ENCODE measurements around the gene MED12L.

MED12L gene

DNA sequence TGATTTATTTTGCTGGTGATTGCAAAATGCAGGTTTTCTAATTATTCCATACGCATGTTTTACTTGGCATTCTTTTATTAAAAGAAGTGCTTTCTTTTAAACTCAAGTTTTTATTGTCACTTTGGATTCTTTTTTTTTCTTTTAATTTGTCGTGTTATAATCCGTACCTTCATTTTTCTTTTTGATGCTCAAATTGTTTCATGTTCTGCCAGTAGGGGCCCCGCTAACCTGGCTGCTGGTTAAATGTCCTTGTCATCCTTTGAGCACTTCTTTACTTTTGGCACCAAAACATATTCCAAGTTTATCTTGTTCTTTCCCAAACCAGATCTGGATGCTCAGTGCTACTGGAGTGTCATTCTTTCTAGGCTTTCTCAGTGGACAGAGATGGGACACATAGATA, 31.6 kb downstream of the MED12L start:
- Histone ChIP-seq H3K4me2 (ENCODE audit: low read depth, low read length) (no peak overlapping the region), H3K9me2 (replicated peaks; ENCODE audit: insufficient read depth, low read length) (no peaks in the 10 kb centered on the region), H3K27me3 (replicated peaks; ENCODE audit: insufficient read depth, low read length) (no peaks in the 10 kb centered on the region), H3K9ac (ENCODE audit: low read length) (no peak overlapping the region), H3K27ac (ENCODE audit: low read length) (no peak overlapping the region), H3K79me2 (ENCODE audit: low read length) (no peaks in the 10 kb centered on the region), H4K20me1 (ENCODE audit: insufficient read depth, low read length) (no peaks in the 10 kb centered on the region), H3K36me3 (replicated peaks; ENCODE audit: insufficient read depth, low read length) (no peaks in the 10 kb centered on the region), H3K4me1 (ENCODE audit: low read length) (no peaks in the 10 kb centered on the region), H2AFZ (ENCODE audit: low read length) (no peak overlapping the region), H3K4me3 (ENCODE audit: low read length) (no peak overlapping the region), H3F3A (ENCODE audit: insufficient read depth, low read length) (no peaks in the 10 kb centered on the region), H3K9me3 (replicated peaks; ENCODE audit: insufficient read depth, low read length) (no peaks in the 10 kb centered on the region)
- DNase-seq, result no peak
- TF ChIP-seq, protein P1, sequence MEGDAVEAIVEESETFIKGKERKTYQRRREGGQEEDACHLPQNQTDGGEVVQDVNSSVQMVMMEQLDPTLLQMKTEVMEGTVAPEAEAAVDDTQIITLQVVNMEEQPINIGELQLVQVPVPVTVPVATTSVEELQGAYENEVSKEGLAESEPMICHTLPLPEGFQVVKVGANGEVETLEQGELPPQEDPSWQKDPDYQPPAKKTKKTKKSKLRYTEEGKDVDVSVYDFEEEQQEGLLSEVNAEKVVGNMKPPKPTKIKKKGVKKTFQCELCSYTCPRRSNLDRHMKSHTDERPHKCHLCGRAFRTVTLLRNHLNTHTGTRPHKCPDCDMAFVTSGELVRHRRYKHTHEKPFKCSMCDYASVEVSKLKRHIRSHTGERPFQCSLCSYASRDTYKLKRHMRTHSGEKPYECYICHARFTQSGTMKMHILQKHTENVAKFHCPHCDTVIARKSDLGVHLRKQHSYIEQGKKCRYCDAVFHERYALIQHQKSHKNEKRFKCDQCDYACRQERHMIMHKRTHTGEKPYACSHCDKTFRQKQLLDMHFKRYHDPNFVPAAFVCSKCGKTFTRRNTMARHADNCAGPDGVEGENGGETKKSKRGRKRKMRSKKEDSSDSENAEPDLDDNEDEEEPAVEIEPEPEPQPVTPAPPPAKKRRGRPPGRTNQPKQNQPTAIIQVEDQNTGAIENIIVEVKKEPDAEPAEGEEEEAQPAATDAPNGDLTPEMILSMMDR (IDR thresholded peaks at IDR 0.05; ENCODE audit: low read length), result no peak
- TF ChIP-seq EZH2phosphoT487 (IDR thresholded peaks at IDR 0.05; ENCODE audit: low read length), result no peak
- no peak for TF ChIP-seq EZH2 (optimal IDR thresholded peaks at IDR 0.05; ENCODE audit: low read depth, low read length)

DNA sequence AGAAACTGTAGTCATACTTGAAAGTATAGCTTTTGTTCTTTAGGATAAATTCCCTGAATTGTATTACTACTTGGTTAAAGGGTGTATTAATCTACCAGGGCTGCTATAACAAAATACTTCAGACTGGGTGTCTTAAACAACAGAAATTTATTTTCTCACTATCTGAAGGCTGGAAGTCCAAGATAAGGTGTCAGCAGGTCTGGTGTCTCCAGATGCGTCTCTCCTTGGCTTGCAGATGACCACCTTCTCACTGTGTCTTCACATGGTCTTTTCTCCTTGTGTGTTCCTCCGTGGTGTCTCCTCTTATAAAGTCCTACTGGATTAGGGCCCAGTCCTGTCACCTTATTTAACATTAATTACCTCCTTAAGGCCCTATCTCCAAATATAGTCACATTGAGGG, 33.7 kb downstream of the MED12L start:
- no peaks in the 10 kb centered on the region for H4K20me1 ChIP-seq (ENCODE audit: insufficient read depth, low read length)
- H3K27ac ChIP-seq (ENCODE audit: low read length), result no peak overlapping the region
- H3K4me1 ChIP-seq (ENCODE audit: low read length), result no peaks in the 10 kb centered on the region
- H3K9me2 ChIP-seq (replicated peaks; ENCODE audit: insufficient read depth, low read length), result no peaks in the 10 kb centered on the region
- no peaks in the 10 kb centered on the region for H3F3A ChIP-seq (ENCODE audit: insufficient read depth, low read length)
- TF ChIP-seq, protein P1 (IDR thresholded peaks at IDR 0.05; ENCODE audit: low read length), result no peak
- TF ChIP-seq EZH2phosphoT487 (IDR thresholded peaks at IDR 0.05; ENCODE audit: low read length) (no peak), EZH2 (optimal IDR thresholded peaks at IDR 0.05; ENCODE audit: low read depth, low read length) (no peak)
- no peak for DNase-seq
- H3K4me2 ChIP-seq (ENCODE audit: low read depth, low read length), result no peak overlapping the region
- no peak overlapping the region for H3K9ac ChIP-seq (ENCODE audit: low read length)
- no peak overlapping the region for H3K4me3 ChIP-seq (ENCODE audit: low read length)
- no peak overlapping the region for H2AFZ ChIP-seq (ENCODE audit: low read length)
- no peaks in the 10 kb centered on the region for H3K27me3 ChIP-seq (replicated peaks; ENCODE audit: insufficient read depth, low read length)
- no peaks in the 10 kb centered on the region for H3K79me2 ChIP-seq (ENCODE audit: low read length)
- H3K9me3 ChIP-seq (replicated peaks; ENCODE audit: insufficient read depth, low read length), result no peaks in the 10 kb centered on the region
- no peaks in the 10 kb centered on the region for H3K36me3 ChIP-seq (replicated peaks; ENCODE audit: insufficient read depth, low read length)

DNA sequence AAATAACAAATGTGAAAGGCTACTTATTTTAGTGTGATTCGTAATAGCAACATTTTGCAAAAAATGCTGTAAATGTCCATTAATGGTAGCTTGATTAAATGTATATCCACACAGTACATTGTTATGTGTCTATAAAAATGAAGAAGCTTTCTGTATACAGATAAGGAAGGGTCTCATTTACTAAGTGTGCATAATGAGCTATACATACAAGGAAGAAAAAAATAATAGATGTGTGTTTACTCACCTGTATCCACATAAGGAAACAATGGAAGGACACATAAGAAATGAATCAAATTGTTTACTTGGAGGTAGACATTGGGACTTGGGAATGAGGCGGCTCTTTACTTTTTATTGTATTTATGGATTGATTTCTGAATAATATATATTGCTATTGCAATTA, 34.9 kb downstream of the MED12L start:
- no peak overlapping the region for H2AFZ ChIP-seq (ENCODE audit: low read length)
- TF ChIP-seq, protein P1 (IDR thresholded peaks at IDR 0.05; ENCODE audit: low read length), result no peak
- TF ChIP-seq EZH2phosphoT487 (IDR thresholded peaks at IDR 0.05; ENCODE audit: low read length) (no peak), EZH2 (optimal IDR thresholded peaks at IDR 0.05; ENCODE audit: low read depth, low read length) (no peak)
- no peak for DNase-seq

More for the DNA sequence above, 34.9 kb downstream of the MED12L start:
- Histone ChIP-seq H3K27me3 (replicated peaks; ENCODE audit: insufficient read depth, low read length) (no peaks in the 10 kb centered on the region), H3K9me2 (replicated peaks; ENCODE audit: insufficient read depth, low read length) (no peaks in the 10 kb centered on the region), H4K20me1 (ENCODE audit: insufficient read depth, low read length) (no peaks in the 10 kb centered on the region), H3K9ac (ENCODE audit: low read length) (no peak overlapping the region), H3K4me3 (ENCODE audit: low read length) (no peak overlapping the region), H3F3A (ENCODE audit: insufficient read depth, low read length) (no peaks in the 10 kb centered on the region), H3K9me3 (replicated peaks; ENCODE audit: insufficient read depth, low read length) (no peaks in the 10 kb centered on the region), H3K27ac (ENCODE audit: low read length) (no peak overlapping the region), H3K4me2 (ENCODE audit: low read depth, low read length) (no peak overlapping the region), H3K36me3 (replicated peaks; ENCODE audit: insufficient read depth, low read length) (no peaks in the 10 kb centered on the region), H3K79me2 (ENCODE audit: low read length) (no peaks in the 10 kb centered on the region), H3K4me1 (ENCODE audit: low read length) (no peaks in the 10 kb centered on the region)
